Measurements from ENCODE around the gene PLEKHA4.
"Not testable (repeated sequence)": the region's sequence is repeated elsewhere in the genome, so short reads cannot be mapped to it uniquely, and the experiment has no call there.

Gene PLEKHA4

DNA sequence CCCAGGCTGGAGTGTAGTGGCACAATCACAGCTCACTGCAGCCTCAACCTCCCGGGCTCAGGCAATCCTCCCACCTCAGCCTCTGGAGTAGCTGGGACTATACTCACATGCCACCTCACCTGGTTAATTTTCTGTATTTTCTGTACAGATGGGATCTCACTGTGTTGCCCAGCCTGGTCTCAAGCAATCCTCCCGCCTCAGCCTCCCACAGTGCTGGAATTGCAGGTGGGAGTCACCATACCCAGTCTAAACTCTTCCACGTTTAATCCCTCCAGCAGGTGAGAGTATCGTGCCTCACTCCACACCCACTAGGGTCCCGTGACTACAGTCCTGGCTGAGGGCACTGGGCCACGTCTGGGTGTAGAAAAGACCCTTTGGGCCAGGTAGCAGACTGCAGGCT is 74.1 kb downstream of the PLEKHA4 start:
- no peak for DNase-seq (ENCODE audit: low read depth)
- no peak overlapping the region for H3K4me3 ChIP-seq (ENCODE audit: low read length)
- TF ChIP-seq CTCF (conservative IDR thresholded peaks at IDR 0.05; ENCODE audit: low read length) = no peak

DNA sequence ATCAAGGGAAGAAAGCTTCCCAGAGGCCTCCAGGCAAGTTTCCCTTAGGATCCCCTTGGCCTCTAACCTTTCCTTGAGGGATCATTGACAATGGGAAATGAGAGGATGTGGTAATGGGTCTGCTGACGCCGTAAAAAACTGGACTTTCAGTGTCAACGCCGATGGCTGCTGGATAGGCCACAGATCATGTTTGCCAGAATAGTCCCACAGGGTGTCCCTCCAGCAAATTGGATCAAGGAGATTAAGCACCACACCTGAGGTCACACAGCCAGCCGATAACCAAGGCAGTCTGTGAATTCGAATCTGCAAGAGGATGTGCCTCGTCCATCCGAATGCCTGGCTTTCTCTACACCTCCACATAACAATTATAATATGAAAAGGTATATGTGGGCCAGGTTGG is 75.1 kb downstream of the PLEKHA4 start:
- no peak overlapping the region for H3K4me3 ChIP-seq (ENCODE audit: low read length)
- no peak for DNase-seq (ENCODE audit: low read depth)
- TF ChIP-seq CTCF (conservative IDR thresholded peaks at IDR 0.05; ENCODE audit: low read length) = no peak

DNA sequence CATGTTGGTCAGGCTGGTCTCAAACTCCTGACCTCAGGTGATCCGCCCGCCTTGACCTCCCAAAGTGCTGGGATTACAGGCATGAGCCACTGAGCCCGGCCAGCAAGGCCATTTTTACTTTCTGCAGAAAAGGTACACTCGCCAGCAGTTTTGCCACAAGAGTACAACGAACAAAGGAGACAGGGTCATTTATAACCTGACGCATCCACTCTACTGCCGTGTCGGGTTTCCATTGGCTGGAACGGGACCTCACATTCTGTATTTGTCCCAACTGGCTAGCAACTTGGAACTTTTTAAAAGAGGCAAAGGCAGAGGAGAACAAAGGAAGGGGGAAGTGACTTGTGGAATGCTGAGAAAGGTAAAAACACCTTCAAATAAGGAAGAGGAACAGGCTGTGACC is 81.1 kb downstream of the PLEKHA4 start:
- H3K4me3 ChIP-seq (ENCODE audit: low read length); DNase-seq (ENCODE audit: low read depth): not testable (repeated sequence)

Data from AG10803 (cell line).